SK-N-SH (cell line): ENCODE data around the gene SLC22A23. TPM values are rescaled to one million over a fixed set of nuclear protein-coding genes. Genes with fewer than 3 reads are reported as not detected.
A peak's percentile ranks its signal among the peaks of the same experiment; 100 is the strongest.

Experiments
- CTCF ChIA-PET: fragments of 300-600, 350-600 bp; formaldehyde crosslinking; extraction: SDS; loops from one replicate; lab custom pipeline; 2021; lab: Yijun Ruan, JAX
- POLR2A ChIA-PET: fragments of 350-600 bp; sonication (Branson Sonifier 250); formaldehyde crosslinking; extraction: SDS; loops from one replicate; lab custom pipeline; 2020; ENCODE audit warnings: antibody characterized with exemption, inconsistent platforms; lab: Yijun Ruan, JAX
- DNase-seq: peaks from one replicate; pipeline ENCODE4 v3.0.0; 2012
- H2AFZ ChIP-seq: fragments of 200-600 bp; sonication (generic); 2 replicates; pipeline ENCODE4 v1.8.1; 2016; ENCODE audit warnings: antibody characterized with exemption, mild to moderate bottlenecking, low read depth
- H3F3A ChIP-seq: fragments of 200-600 bp; sonication (generic); replicated peaks from 2 replicates; pipeline ENCODE3; 2016; ENCODE audit warnings: antibody characterized with exemption, mild to moderate bottlenecking; ENCODE audit not compliant: insufficient read depth
- H3K27ac ChIP-seq, 2 experiments: fragments of 200-500 bp in 1 of 2; fragments of 200-600 bp in 1 of 2; sonication (Bioruptor generic) in 1 of 2; sonication (generic), shearing (Covaris generic) in 1 of 2; 2 replicates each; pipeline versions ENCODE4 v1.5.1 to v1.6.1; 2014 to 2016; ENCODE audit warnings: low read depth in 2 of 2, inconsistent platforms in 1 of 2, low read length in 1 of 2, mild to moderate bottlenecking in 1 of 2, mixed read lengths in 1 of 2
- H3K27me3 ChIP-seq: fragments of 200-600 bp; sonication (generic), shearing (Covaris generic); 2 replicates; pipeline ENCODE4 v1.6.1; 2016; ENCODE audit warnings: mixed run types; ENCODE audit not compliant: insufficient read depth
- H3K36me3 ChIP-seq, 2 experiments: fragments of 200-500 bp in 1 of 2; fragments of 200-600 bp in 1 of 2; sonication (Bioruptor generic) in 1 of 2; sonication (generic) in 1 of 2; replicated peaks in 1 of 2; 2 replicates each; pipeline versions ENCODE3 to v1.5.1; 2014 to 2016; ENCODE audit warnings: low read length in 1 of 2, mild to moderate bottlenecking in 1 of 2; ENCODE audit not compliant: insufficient read depth in 2 of 2, control insufficient read depth in 1 of 2
- H3K4me1 ChIP-seq, 2 experiments: fragments of 200-500 bp in 1 of 2; fragments of 200-600 bp in 1 of 2; sonication (Bioruptor generic) in 1 of 2; sonication (generic), shearing (Covaris generic) in 1 of 2; 2 replicates each; pipeline versions ENCODE4 v1.5.1 to v1.6.1; 2014 to 2016; ENCODE audit warnings: low read depth in 1 of 2, low read length in 1 of 2, mixed run types in 1 of 2; ENCODE audit not compliant: insufficient read depth in 2 of 2, control insufficient read depth in 1 of 2
- H3K4me2 ChIP-seq: fragments of 200-600 bp; sonication (generic), shearing (Covaris generic); 2 replicates; pipeline ENCODE4 v1.6.1; 2017; ENCODE audit warnings: mixed run types
- H3K4me3 ChIP-seq, 2 experiments: fragments of 200-500 bp in 1 of 2; fragments of 200-600 bp in 1 of 2; sonication (Bioruptor generic) in 1 of 2; sonication (generic), shearing (Covaris generic) in 1 of 2; 2 replicates each; pipeline versions ENCODE4 v1.5.1 to v1.8.1; 2014 to 2016; ENCODE audit warnings: low read depth in 2 of 2, inconsistent platforms in 1 of 2, low read length in 1 of 2, mild to moderate bottlenecking in 1 of 2, mixed read lengths in 1 of 2, moderate library complexity in 1 of 2
- H3K79me2 ChIP-seq: fragments of 200-600 bp; sonication (generic); 2 replicates; pipeline ENCODE4 v1.8.1; 2017; ENCODE audit warnings: mild to moderate bottlenecking; ENCODE audit not compliant: insufficient read depth
- H3K9ac ChIP-seq: fragments of 200-600 bp; sonication (generic); 2 replicates; pipeline ENCODE4 v1.6.1; 2017; ENCODE audit warnings: mixed run types
- H3K9me2 ChIP-seq: fragments of 200-600 bp; sonication (generic); 2 replicates; pipeline ENCODE4 v1.6.1; 2017; ENCODE audit warnings: mixed run types
- H3K9me3 ChIP-seq: fragments of 200-600 bp; sonication (generic); 2 replicates; pipeline ENCODE4 v1.6.1; 2017; ENCODE audit warnings: mixed run types, mild to moderate bottlenecking, moderate library complexity
- H4K20me1 ChIP-seq: fragments of 200-600 bp; sonication (generic); 2 replicates; pipeline ENCODE4 v1.6.1; 2017; ENCODE audit warnings: mild to moderate bottlenecking, mixed run types; ENCODE audit not compliant: insufficient read depth
- CHD2 ChIP-seq: fragments of 150-350 bp; IDR thresholded peaks from 2 replicates; pipeline ENCODE4 v1.6.1; 2018; ENCODE audit warnings: low read length; ENCODE audit not compliant: partially characterized antibody
- EZH2phosphoT487 ChIP-seq: fragments of 200-600 bp; sonication (generic); IDR thresholded peaks from 2 replicates; pipeline ENCODE4 v1.6.1; 2017; ENCODE audit warnings: low read depth, mixed run types, mild to moderate bottlenecking, antibody characterized with exemption, moderate library complexity, borderline replicate concordance
- GABPA ChIP-seq: IDR thresholded peaks from 2 replicates; pipeline ENCODE4 v1.4.0; 2012; ENCODE audit warnings: low read depth, mild to moderate bottlenecking
- GATA2 ChIP-seq: sonication (generic); formaldehyde crosslinking; IDR thresholded peaks from 2 replicates; pipeline ENCODE4 v1.5.0; 2020; ENCODE audit warnings: mild to moderate bottlenecking, missing genetic modification reagents
- IRF3 ChIP-seq: fragments of 150-350 bp; IDR thresholded peaks from 2 replicates; pipeline ENCODE4 v1.6.1; 2016; ENCODE audit warnings: mild to moderate bottlenecking, low read depth, low read length
- MAX ChIP-seq: IDR thresholded peaks from 2 replicates; pipeline ENCODE4 v1.4.0; 2012; ENCODE audit warnings: low read depth
- MEF2A ChIP-seq: IDR thresholded peaks from 2 replicates; pipeline ENCODE4 v1.4.0; 2012; ENCODE audit warnings: low read depth, borderline replicate concordance
- NFIC ChIP-seq: IDR thresholded peaks from 2 replicates; pipeline ENCODE4 v1.4.0; 2012; ENCODE audit warnings: borderline replicate concordance
- POLR2AphosphoS5 ChIP-seq: IDR thresholded peaks from 2 replicates; pipeline ENCODE4 v1.6.1; 2012; ENCODE audit warnings: low read depth, low read length
- RAD21 ChIP-seq: IDR thresholded peaks from 2 replicates; pipeline ENCODE4 v1.6.1; 2012; ENCODE audit warnings: mild to moderate bottlenecking, low read length
- RCOR1 ChIP-seq: fragments of 150-350 bp; IDR thresholded peaks from 2 replicates; pipeline ENCODE4 v1.6.1; 2017; ENCODE audit warnings: antibody characterized with exemption, low read length
- REST ChIP-seq: IDR thresholded peaks from 2 replicates; pipeline ENCODE4 v1.6.1; 2012; ENCODE audit warnings: mild to moderate bottlenecking, low read depth, low read length, moderate library complexity
- RXRA ChIP-seq: IDR thresholded peaks from 2 replicates; pipeline ENCODE4 v1.4.0; 2012; ENCODE audit warnings: low read depth, mild to moderate bottlenecking, borderline replicate concordance
- SIN3A ChIP-seq: IDR thresholded peaks from 2 replicates; pipeline ENCODE4 v1.6.1; 2012; ENCODE audit warnings: low read depth, mild to moderate bottlenecking, low read length, moderate library complexity, borderline replicate concordance
- SMC3 ChIP-seq: IDR thresholded peaks from 2 replicates; pipeline ENCODE4 v1.6.1; 2012; ENCODE audit warnings: low read depth, low read length, improper control_type of control experiment
- TAF1 ChIP-seq: IDR thresholded peaks from 2 replicates; pipeline ENCODE4 v1.6.1; 2012; ENCODE audit warnings: low read depth, mild to moderate bottlenecking, low read length, moderate library complexity, borderline replicate concordance
- TEAD4 ChIP-seq: IDR thresholded peaks from 2 replicates; pipeline ENCODE4 v1.4.0; 2012; ENCODE audit warnings: mild to moderate bottlenecking, borderline replicate concordance; ENCODE audit not compliant: insufficient read depth
- YY1 ChIP-seq: IDR thresholded peaks from 2 replicates; pipeline ENCODE4 v1.4.0; 2012; ENCODE audit warnings: low read depth, mild to moderate bottlenecking
- ZBTB33 ChIP-seq: IDR thresholded peaks from 2 replicates; pipeline ENCODE4 v1.4.0; 2012; ENCODE audit warnings: low read depth, borderline replicate concordance
- WGBS: methylation state at CpG from one replicate; pipeline ENCODE4 v1.1.6; 2017; ENCODE audit warnings: low lambda C conversion rate; 5-methylcytosine and 5-hydroxymethylcytosine counted together
- polyA plus RNA-seq, 3 experiments: library from polyadenylated mRNA; depleted of rRNA; stranded (reverse); fragments of >200 nt; gene quantifications; 2 replicates each; pipeline ENCODE4 v1.2.3, GENCODE V29; 2012

SLC22A23 gene
- polyA plus RNA-seq, 1 of the 3 experiments (the other 2 are of a cell fraction): not detected

GRCh38 chr6:3306848-3307247 is 150.0 kb downstream of the SLC22A23 start:
- Histone ChIP-seq H4K20me1 (no peaks in the 10 kb centered on the region), H3K4me1 (peaks cover 0 to 11% of the 10 kb centered on the region in 2 experiments; a peak in 1 of 4 replicates), H3K9ac (no peak overlapping the region), H3K79me2 (no peaks in the 10 kb centered on the region), H3K27me3 (peaks cover 42% of the 10 kb centered on the region; the same call in 1 of the 2 replicates), H2AFZ (no peak overlapping the region), H3K9me3 (no peaks in the 10 kb centered on the region), H3K4me3 (no peak overlapping the region), H3K27ac (no peak overlapping the region), H3K9me2 (no peaks in the 10 kb centered on the region), H3K36me3 (no peaks in the 10 kb centered on the region), H3K4me2 (no peak overlapping the region), H3F3A (no peaks in the 10 kb centered on the region)
- ChIA-PET POLR2A (interaction anchor here (1.2 kb wide), 1 partner anchor 11 kb away, joined by 3 read pairs; no protein-coding TSS in a partner anchor), CTCF (interaction anchor here (0.8 kb wide), 1 partner anchor 24 kb away, joined by 3 read pairs; no protein-coding TSS in a partner anchor)
- peak; percentile 51 for DNase-seq
- WGBS: 10% methylated on average over 8 of the region's 10 CpGs
- no peak for TF ChIP-seq GATA2 (CRISPR knock-in tag)
- TF ChIP-seq CHD2: no peak
- TF ChIP-seq YY1: no peak
- no peak for TF ChIP-seq GABPA
- no peak for TF ChIP-seq SMC3
- TF ChIP-seq TEAD4: no peak
- TF ChIP-seq TAF1: no peak
- no peak for TF ChIP-seq EZH2phosphoT487
- TF ChIP-seq RCOR1: no peak
- no peak for TF ChIP-seq MEF2A
- no peak for TF ChIP-seq REST
- no peak for TF ChIP-seq ZBTB33
- no peak for TF ChIP-seq SIN3A
- TF ChIP-seq RXRA: no peak
- TF ChIP-seq NFIC: no peak
- no peak for TF ChIP-seq MAX
- TF ChIP-seq POLR2AphosphoS5: no peak
- no peak for TF ChIP-seq IRF3
- no peak for TF ChIP-seq RAD21
